ENCODE data around the gene PTPRD.

PTPRD gene

GRCh38 chr9:10331157-10331556 is 281.6 kb downstream of the PTPRD start:
- Histone ChIP-seq H3K36me3 (ENCODE audit: insufficient read depth, low read length) (no peaks in the 10 kb centered on the region), H2AFZ (ENCODE audit: low read length) (no peak overlapping the region), H3K27me3 (ENCODE audit: insufficient read depth, low read length, poor library complexity, severe bottlenecking) (no peaks in the 10 kb centered on the region), H3K4me2 (ENCODE audit: low read depth, low read length, poor library complexity, severe bottlenecking) (no peak overlapping the region), H3K9ac (ENCODE audit: low read depth, low read length, poor library complexity, severe bottlenecking) (no peak overlapping the region), H3K9me2 (replicated peaks; ENCODE audit: low read depth, low read length) (no peaks in the 10 kb centered on the region), H4K20me1 (ENCODE audit: insufficient read depth, low read length, poor library complexity, severe bottlenecking) (no peaks in the 10 kb centered on the region), H3K4me3 (ENCODE audit: low read length, poor library complexity, severe bottlenecking) (no peak overlapping the region), H3K9me3 (ENCODE audit: insufficient read depth, low read depth, low read length) (no peaks in the 10 kb centered on the region), H3K4me1 (ENCODE audit: insufficient read depth, low read length, poor library complexity, severe bottlenecking) (no peaks in the 10 kb centered on the region), H3K79me2 (ENCODE audit: insufficient read depth, low read length) (no peaks in the 10 kb centered on the region), H3F3A (ENCODE audit: low read depth) (no peaks in the 10 kb centered on the region)
- TF ChIP-seq EZH2phosphoT487 (IDR thresholded peaks at IDR 0.05; ENCODE audit: borderline replicate concordance) (no peak), CTCF (conservative IDR thresholded peaks at IDR 0.05; ENCODE audit: low read length) (no peak)

DNA sequence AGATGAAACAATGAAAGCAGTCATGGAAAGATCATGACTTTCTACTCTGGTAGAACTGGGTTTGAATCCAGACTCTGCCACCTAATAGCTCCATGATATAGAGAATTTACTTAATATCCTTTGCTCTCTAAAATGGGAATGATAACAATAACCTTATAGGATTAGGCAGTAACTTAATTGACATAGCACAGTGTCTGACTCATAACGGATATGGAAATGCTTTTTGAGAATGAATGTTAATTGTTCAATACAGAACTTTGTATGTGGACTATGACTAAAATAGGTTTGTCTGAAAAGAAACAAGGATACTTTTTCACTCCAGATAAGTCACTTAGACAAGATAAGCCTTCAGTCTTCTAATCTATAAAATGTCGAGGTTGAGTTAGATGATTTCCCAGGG is 330.7 kb downstream of the PTPRD start:
- Histone ChIP-seq H2AFZ (ENCODE audit: low read length) (no peak overlapping the region), H3K9ac (ENCODE audit: low read depth, low read length, poor library complexity, severe bottlenecking) (no peak overlapping the region), H3K36me3 (ENCODE audit: insufficient read depth, low read length) (no peaks in the 10 kb centered on the region), H3F3A (ENCODE audit: low read depth) (no peaks in the 10 kb centered on the region), H4K20me1 (ENCODE audit: insufficient read depth, low read length, poor library complexity, severe bottlenecking) (no peaks in the 10 kb centered on the region), H3K4me1 (ENCODE audit: insufficient read depth, low read length, poor library complexity, severe bottlenecking) (no peaks in the 10 kb centered on the region), H3K4me3 (ENCODE audit: low read length, poor library complexity, severe bottlenecking) (no peak overlapping the region), H3K9me3 (ENCODE audit: insufficient read depth, low read depth, low read length) (no peaks in the 10 kb centered on the region), H3K79me2 (ENCODE audit: insufficient read depth, low read length) (no peaks in the 10 kb centered on the region), H3K27me3 (ENCODE audit: insufficient read depth, low read length, poor library complexity, severe bottlenecking) (no peaks in the 10 kb centered on the region), H3K4me2 (ENCODE audit: low read depth, low read length, poor library complexity, severe bottlenecking) (no peak overlapping the region), H3K9me2 (replicated peaks; ENCODE audit: low read depth, low read length) (no peaks in the 10 kb centered on the region)
- no peak for TF ChIP-seq EZH2phosphoT487 (IDR thresholded peaks at IDR 0.05; ENCODE audit: borderline replicate concordance)
- TF ChIP-seq CTCF (conservative IDR thresholded peaks at IDR 0.05; ENCODE audit: low read length), result no peak

- H3K4me2 ChIP-seq (ENCODE audit: low read depth, low read length, poor library complexity, severe bottlenecking), result no peak overlapping the region
- TF ChIP-seq EZH2phosphoT487 (IDR thresholded peaks at IDR 0.05; ENCODE audit: borderline replicate concordance) (no peak), CTCF (conservative IDR thresholded peaks at IDR 0.05; ENCODE audit: low read length) (peak; percentile 49)
- H3K36me3 ChIP-seq (ENCODE audit: insufficient read depth, low read length), result no peaks in the 10 kb centered on the region
- no peaks in the 10 kb centered on the region for H3K79me2 ChIP-seq (ENCODE audit: insufficient read depth, low read length)
- no peaks in the 10 kb centered on the region for H3K27me3 ChIP-seq (ENCODE audit: insufficient read depth, low read length, poor library complexity, severe bottlenecking)
- H3K4me1 ChIP-seq (ENCODE audit: insufficient read depth, low read length, poor library complexity, severe bottlenecking), result no peaks in the 10 kb centered on the region
- no peak overlapping the region for H2AFZ ChIP-seq (ENCODE audit: low read length)
- no peak overlapping the region for H3K9ac ChIP-seq (ENCODE audit: low read depth, low read length, poor library complexity, severe bottlenecking)
- H4K20me1 ChIP-seq (ENCODE audit: insufficient read depth, low read length, poor library complexity, severe bottlenecking), result no peaks in the 10 kb centered on the region
- H3K9me2 ChIP-seq (replicated peaks; ENCODE audit: low read depth, low read length), result no peaks in the 10 kb centered on the region
- no peaks in the 10 kb centered on the region for H3K9me3 ChIP-seq (ENCODE audit: insufficient read depth, low read depth, low read length)
- H3F3A ChIP-seq (ENCODE audit: low read depth), result no peaks in the 10 kb centered on the region
- no peak overlapping the region for H3K4me3 ChIP-seq (ENCODE audit: low read length, poor library complexity, severe bottlenecking)
Observed at GRCh38 chr9:10274988-10275387, 337.8 kb downstream of the PTPRD start.

Data from Loucy (cell line).